ENCODE measurements around the gene JMJD7. TPM values are rescaled to one million over a fixed set of nuclear protein-coding genes. Genes with fewer than 3 reads are reported as not detected.

The JMJD7 gene
- total RNA-seq, 1 experiment from 2014 or later: 13.5 TPM

GRCh38 chr15:41836073-41836472 is 8.2 kb downstream of the JMJD7 start:
- RAD21 ChIA-PET (ENCODE audit: low non-redundant PET in 1 of 2, low total read pairs in 2 of 2, uncharacterized antibody in 2 of 2, unreplicated experiment in 2 of 2): no interaction called here
- BruUV-seq (replicated peaks): no TSS peak
- no peak overlapping the region for H2AFZ ChIP-seq (ENCODE audit: low read depth, low read length, poor library complexity, severe bottlenecking)
- no peaks in the 10 kb centered on the region for H3K79me2 ChIP-seq (ENCODE audit: insufficient read depth, low read length)
- DNase-seq (ENCODE audit: low read depth, low spot score): no peak
- H3K4me1 ChIP-seq (ENCODE audit: control insufficient read depth in 1 of 2, insufficient read depth in 2 of 2, low read length in 2 of 2): peaks cover 9 to 12% of the 10 kb centered on the region in 2 experiments; a peak in 2 of 4 replicates
- no peak overlapping the region for H3K9ac ChIP-seq (ENCODE audit: low read length)
- H3K27me3 ChIP-seq (ENCODE audit: insufficient read depth, low read length): no peaks in the 10 kb centered on the region
- ATAC-seq: no peak
- no peaks in the 10 kb centered on the region for H3K9me2 ChIP-seq (ENCODE audit: insufficient read depth)
- no peak overlapping the region for H3K4me3 ChIP-seq (replicated peaks in 1 of 2; ENCODE audit: low read depth in 1 of 2, low read length in 2 of 2)
- POLR2A ChIA-PET: no interaction called here
- intact Hi-C loops (cut with micrococcal nuclease): no loop called here
- H3K4me2 ChIP-seq (ENCODE audit: low read length): no peak overlapping the region
- no peaks in the 10 kb centered on the region for H3K9me3 ChIP-seq (ENCODE audit: control insufficient read depth in 1 of 2, insufficient read depth in 1 of 2, low read depth in 1 of 2, low read length in 2 of 2)
- CTCF ChIA-PET: interaction anchor here (1.3 kb wide), 1 partner anchor 62 kb away, joined by 3 read pairs; the partner anchor contains the start of gene MAPKBP1
- TF ChIP-seq RAD21 (IDR thresholded peaks at IDR 0.05; ENCODE audit: low read depth): no peak
- TF ChIP-seq YY1 (IDR thresholded peaks at IDR 0.05; ENCODE audit: extremely low read depth, insufficient replicate concordance, low read depth, low read length): no peak
- TF ChIP-seq TCF7L2 (IDR thresholded peaks at IDR 0.05; ENCODE audit: borderline replicate concordance, extremely low read depth, insufficient read depth, insufficient read length): no peak
- TF ChIP-seq POLR2AphosphoS5 (IDR thresholded peaks at IDR 0.05; ENCODE audit: low read depth, low read length): no peak
- no peak for TF ChIP-seq EGR1 (IDR thresholded peaks at IDR 0.05; ENCODE audit: low read depth)
- TF ChIP-seq CBX3 (IDR thresholded peaks at IDR 0.05; ENCODE audit: low read depth): no peak
- no peak overlapping the region for H3K27ac ChIP-seq (ENCODE audit: low read depth, low read length)
- H4K20me1 ChIP-seq (ENCODE audit: insufficient read depth): no peaks in the 10 kb centered on the region
- no peaks in the 10 kb centered on the region for H3K36me3 ChIP-seq (ENCODE audit: control insufficient read depth in 1 of 2, insufficient read depth in 2 of 2, low read length in 2 of 2)

GRCh38 chr15:41836713-41837454 is 9.0 kb downstream of the JMJD7 start:
- H3K9ac ChIP-seq (ENCODE audit: low read length): no peak overlapping the region
- H2AFZ ChIP-seq (ENCODE audit: low read depth, low read length, poor library complexity, severe bottlenecking): no peak overlapping the region
- no peaks in the 10 kb centered on the region for H3K36me3 ChIP-seq (ENCODE audit: control insufficient read depth in 1 of 2, insufficient read depth in 2 of 2, low read length in 2 of 2)
- intact Hi-C loops (cut with micrococcal nuclease): no loop called here
- DNase-seq (ENCODE audit: low read depth, low spot score) (no peak), ATAC-seq (no peak)
- H3K79me2 ChIP-seq (ENCODE audit: insufficient read depth, low read length): no peaks in the 10 kb centered on the region
- no peaks in the 10 kb centered on the region for H4K20me1 ChIP-seq (ENCODE audit: insufficient read depth)
- H3K4me2 ChIP-seq (ENCODE audit: low read length): no peak overlapping the region
- POLR2A ChIA-PET: no interaction called here
- no peaks in the 10 kb centered on the region for H3K9me3 ChIP-seq (ENCODE audit: control insufficient read depth in 1 of 2, insufficient read depth in 1 of 2, low read depth in 1 of 2, low read length in 2 of 2)
- peaks cover 9 to 12% of the 10 kb centered on the region in 2 experiments; a peak in 2 of 4 replicates for H3K4me1 ChIP-seq (ENCODE audit: control insufficient read depth in 1 of 2, insufficient read depth in 2 of 2, low read length in 2 of 2)
- no peak overlapping the region for H3K27ac ChIP-seq (ENCODE audit: low read depth, low read length)
- no TSS peak for BruUV-seq (replicated peaks)
- H3K9me2 ChIP-seq (ENCODE audit: insufficient read depth): no peaks in the 10 kb centered on the region
- RAD21 ChIA-PET (ENCODE audit: low non-redundant PET in 1 of 2, low total read pairs in 2 of 2, uncharacterized antibody in 2 of 2, unreplicated experiment in 2 of 2): no interaction called here
- H3K27me3 ChIP-seq (ENCODE audit: insufficient read depth, low read length): no peaks in the 10 kb centered on the region
- CTCF ChIA-PET: interaction anchor here (1.3 kb wide), 1 partner anchor 62 kb away, joined by 3 read pairs; the partner anchor contains the start of gene MAPKBP1
- no peak for TF ChIP-seq CEBPB (IDR thresholded peaks at IDR 0.05; ENCODE audit: low read depth)
- no peak for TF ChIP-seq ATF3 (IDR thresholded peaks at IDR 0.05)
- TF ChIP-seq CBX3 (IDR thresholded peaks at IDR 0.05; ENCODE audit: low read depth): no peak
- TF ChIP-seq POLR2A (IDR thresholded peaks at IDR 0.05; ENCODE audit: borderline replicate concordance, extremely low read depth, insufficient read depth, insufficient read length): no peak
- TF ChIP-seq FOSL1 (IDR thresholded peaks at IDR 0.05; ENCODE audit: low read depth): no peak
- no peak for TF ChIP-seq TCF7L2 (IDR thresholded peaks at IDR 0.05; ENCODE audit: borderline replicate concordance, extremely low read depth, insufficient read depth, insufficient read length)
- TF ChIP-seq ELF1 (IDR thresholded peaks at IDR 0.05; ENCODE audit: borderline replicate concordance, low read depth): no peak
- TF ChIP-seq YY1 (IDR thresholded peaks at IDR 0.05; ENCODE audit: extremely low read depth, insufficient replicate concordance, low read depth, low read length): no peak
- TF ChIP-seq ZFX (IDR thresholded peaks at IDR 0.05): no peak
- TF ChIP-seq RAD21 (IDR thresholded peaks at IDR 0.05; ENCODE audit: low read depth): no peak
- no peak for TF ChIP-seq SIN3A (IDR thresholded peaks at IDR 0.05; ENCODE audit: low read depth)
- TF ChIP-seq EZH2phosphoT487 (IDR thresholded peaks at IDR 0.05; ENCODE audit: borderline replicate concordance): no peak
- TF ChIP-seq SRF (IDR thresholded peaks at IDR 0.05; ENCODE audit: low read depth): no peak
- no peak for TF ChIP-seq ZNF274 (IDR thresholded peaks at IDR 0.05; ENCODE audit: low read depth, low read length)
- TF ChIP-seq ZBTB33 (IDR thresholded peaks at IDR 0.05; ENCODE audit: extremely low read depth, insufficient replicate concordance, low read length): no peak
- TF ChIP-seq EGR1 (IDR thresholded peaks at IDR 0.05; ENCODE audit: low read depth): no peak
- H3K4me3 ChIP-seq (replicated peaks in 1 of 2; ENCODE audit: low read depth in 1 of 2, low read length in 2 of 2): no peak overlapping the region

All from HCT116 (cell line).